NCI-H524 treated with DMSO at 0.1 percent for 48 hours (cell line): ENCODE results near the gene MAD1L1.

Experiments used
- DNase-seq: peaks from one replicate; lab custom pipeline; 2025; lab: John Stamatoyannopoulos, UW

The MAD1L1 gene

DNA sequence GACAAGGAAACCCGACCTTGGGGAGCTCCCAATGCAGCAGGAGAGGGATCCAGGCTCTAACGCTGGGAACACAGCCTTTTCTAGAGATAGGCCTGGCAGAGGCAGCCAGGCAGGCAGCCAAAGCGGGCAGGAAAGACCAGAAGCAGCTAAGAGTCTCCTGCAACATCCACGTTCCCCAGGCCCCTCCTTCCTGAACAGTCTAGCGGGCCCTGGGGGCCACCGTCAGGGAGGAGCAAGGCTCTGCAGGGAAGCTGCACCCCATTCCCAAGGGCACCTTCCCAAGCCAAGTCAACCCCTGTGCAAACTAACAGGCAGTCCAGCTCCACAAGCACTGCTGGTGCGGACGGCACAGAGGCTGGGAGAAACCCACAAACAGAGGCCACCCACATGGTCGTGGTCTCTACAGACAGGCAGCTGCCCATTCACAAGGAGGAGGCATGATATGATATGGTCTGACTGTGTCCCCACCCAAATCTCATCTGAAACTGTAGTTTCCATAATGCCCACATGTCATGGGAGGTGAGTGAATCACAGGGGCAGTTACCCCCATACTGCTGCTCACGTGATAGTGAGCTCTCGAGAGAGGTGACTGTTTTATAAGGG lies 115.7 kb downstream of the MAD1L1 start:
- DNase-seq: no peak

DNA sequence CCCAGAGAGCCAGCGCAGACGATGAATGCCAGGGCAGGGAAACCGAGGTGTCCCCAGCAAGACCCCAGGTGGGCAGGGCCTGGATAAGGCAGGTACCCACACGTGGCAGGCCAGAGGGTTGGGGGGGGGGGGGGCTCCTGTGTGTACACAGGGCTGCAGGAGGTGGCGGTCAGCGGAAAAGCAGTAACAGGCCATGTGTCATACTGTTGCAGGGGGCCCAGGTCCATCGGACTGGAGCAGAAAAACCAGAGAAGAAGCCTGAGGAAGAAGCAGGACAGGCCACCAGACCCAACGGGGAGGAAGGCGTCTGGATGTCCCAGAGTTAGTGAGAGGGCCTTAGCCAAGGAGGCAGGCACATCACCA lies 116.3 kb downstream of the MAD1L1 start:
- DNase-seq: no peak

GRCh38 chr7:2115760-2116447 lies 116.8 kb downstream of the MAD1L1 start:
- no peak for DNase-seq

GRCh38 chr7:2114926-2115759 lies 117.6 kb downstream of the MAD1L1 start:
- no peak for DNase-seq

- DNase-seq: no peak
Observed at GRCh38 chr7:2114052-2114451, 118.7 kb downstream of the MAD1L1 start.

DNA sequence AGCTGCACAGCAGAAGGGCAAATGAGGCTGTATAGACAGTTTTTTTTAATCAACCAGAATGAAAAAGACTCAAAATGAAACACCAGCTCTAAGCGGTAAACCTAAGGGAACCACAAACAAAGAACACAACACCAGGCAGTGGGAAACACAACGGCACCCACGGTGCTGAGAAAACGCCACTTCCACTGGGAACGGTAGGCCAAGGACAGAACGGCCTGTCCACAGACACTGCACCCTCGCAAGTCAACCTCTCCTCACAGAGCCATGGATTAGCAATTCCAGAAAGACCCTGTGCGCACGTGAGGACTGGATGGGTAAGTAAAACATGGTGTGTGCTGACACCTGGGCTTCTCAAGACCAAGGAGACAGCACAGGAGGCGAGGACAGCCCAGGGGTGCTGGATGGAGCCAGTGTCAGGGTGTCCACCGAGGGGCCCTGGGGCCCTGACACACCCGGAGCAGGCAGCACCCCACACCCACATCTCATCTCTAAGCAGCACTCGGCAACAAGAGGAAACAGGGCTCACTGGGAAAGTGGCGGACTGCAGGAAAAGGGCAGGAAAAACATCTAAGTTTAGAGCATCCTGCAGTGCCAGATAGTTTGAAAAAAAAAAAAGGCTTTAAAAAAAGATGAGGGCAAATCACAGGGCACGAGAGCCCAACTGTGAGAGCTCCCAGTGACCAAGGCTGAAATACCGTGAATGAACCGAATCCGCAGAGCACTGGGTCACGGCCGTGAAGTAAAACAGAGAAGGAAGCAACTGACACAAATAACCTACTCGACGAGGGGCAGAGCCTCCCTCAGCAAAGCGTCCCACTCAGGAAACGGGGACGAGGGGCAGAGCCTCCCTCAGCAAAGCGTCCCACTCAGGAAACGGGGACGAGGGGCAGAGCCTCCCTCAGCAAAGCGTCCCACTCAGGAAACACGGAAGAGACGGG lies 120.2 kb downstream of the MAD1L1 start:
- no peak for DNase-seq

DNA sequence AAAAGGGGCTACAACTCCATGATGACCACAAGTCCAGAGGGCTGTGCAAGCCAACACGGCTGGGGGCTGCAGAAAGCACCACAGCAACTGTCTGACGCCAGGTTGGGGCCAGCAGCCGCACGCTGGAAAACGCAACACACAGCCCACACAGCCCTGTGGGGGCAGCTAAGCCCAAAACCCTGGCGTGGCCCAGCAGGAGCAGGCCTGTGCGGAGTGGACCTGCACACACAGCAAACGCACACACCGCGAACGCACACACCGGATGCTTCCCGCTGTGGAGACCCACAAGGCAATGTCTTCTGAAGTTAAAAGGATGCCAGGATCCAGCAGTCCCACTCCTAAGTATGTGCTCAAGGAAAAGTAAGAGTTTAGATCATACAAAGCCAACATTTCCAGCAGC lies 121.2 kb downstream of the MAD1L1 start:
- no peak for DNase-seq

GRCh38 chr7:2110610-2111396 lies 121.9 kb downstream of the MAD1L1 start:
- DNase-seq: no peak

GRCh38 chr7:2109936-2110609 lies 122.7 kb downstream of the MAD1L1 start:
- peak; percentile 96 for DNase-seq

- DNase-seq: no peak
Observed at GRCh38 chr7:2109251-2109872, 123.4 kb downstream of the MAD1L1 start.

DNA sequence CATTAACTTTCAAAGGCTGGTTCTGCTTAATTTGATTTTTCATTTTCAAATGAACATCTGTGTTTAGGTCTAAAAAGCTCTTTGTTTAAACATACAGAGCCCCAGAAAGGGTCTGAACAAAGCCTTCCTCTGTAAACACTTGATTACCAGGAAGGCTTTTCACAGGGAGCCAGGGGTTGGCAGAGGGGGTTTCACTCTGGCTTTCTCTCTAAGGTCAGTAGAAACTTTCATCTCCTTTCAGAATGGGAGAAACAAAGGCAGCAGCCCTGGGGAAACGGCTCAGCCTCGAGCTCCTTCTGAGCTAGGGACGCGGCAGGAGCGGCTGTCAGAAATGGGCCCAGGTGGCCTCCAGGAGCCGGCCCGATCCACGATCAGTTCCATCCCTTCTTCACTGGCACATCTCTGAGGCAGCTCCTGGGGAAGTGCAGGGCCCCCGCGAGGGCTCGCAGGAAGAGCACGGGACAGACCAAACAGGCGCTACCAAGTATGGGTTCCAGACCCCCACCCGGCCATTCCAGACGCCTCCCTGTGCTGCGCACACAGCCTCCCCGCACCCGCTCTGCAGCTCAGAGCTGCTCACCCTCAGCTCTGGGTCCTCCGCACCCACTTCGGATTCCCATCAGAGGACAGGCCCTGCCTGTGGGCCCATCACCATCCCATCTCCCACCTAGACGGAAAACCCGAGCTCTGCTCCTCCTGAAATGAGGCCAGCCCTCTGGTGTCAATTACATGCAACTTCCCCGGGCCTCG lies 124.1 kb downstream of the MAD1L1 start:
- no peak for DNase-seq

GRCh38 chr7:2108071-2108455 lies 124.7 kb downstream of the MAD1L1 start:
- no peak for DNase-seq

DNA sequence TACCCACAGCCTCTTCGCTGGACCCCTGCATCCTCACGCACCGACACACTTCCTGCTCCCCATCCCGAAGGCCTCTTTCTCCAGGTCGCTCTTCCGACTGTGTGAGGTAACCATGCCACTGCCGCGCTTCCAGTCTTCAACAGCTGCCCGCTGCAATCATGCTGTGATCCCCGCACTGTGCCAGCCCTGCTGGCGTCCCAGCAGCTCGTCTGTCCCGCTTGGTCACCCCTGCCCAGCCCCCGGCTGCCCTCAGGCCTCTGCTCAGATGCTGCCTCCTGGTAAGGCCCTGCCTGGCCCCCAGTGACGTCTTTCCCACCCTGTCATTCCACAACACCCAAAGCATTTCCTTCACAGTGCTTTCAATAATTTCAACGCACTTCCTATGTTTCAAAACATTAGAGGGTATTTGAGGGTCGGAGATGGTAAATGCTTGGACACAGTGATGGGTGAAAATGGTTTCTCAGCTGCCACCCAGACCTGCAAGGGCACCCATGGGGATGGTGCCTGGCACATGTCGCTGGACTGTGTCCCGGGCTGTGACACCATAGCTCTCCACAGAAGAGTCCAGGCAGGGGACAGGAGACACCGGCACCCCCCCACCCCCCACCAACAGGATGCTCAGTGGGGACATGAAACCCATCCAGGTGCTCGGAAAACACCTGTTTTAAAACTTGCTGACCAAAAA lies 125.2 kb downstream of the MAD1L1 start:
- no peak for DNase-seq

- DNase-seq: no peak
Observed at GRCh38 chr7:2106924-2107323, 125.8 kb downstream of the MAD1L1 start.

DNA sequence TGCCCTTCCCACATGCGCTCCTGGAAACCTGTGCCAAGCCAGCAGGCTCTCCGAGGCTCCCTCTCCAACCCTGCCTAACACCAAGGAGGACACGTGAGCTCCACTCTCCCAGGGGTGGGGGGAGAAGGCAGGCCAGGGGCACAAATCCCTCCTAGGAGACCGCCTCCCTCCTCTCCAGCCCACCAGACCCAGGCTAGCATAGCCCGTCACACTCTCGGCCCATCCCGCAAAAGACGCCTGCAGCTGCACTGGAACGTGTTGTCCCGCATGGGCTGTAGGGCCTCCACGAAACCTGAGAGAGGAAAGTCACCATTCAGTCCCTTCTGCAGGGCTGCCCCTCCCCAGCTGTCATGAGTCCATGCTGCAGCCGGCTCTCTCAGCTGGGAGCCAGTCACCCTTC lies 126.3 kb downstream of the MAD1L1 start:
- DNase-seq: no peak

DNA sequence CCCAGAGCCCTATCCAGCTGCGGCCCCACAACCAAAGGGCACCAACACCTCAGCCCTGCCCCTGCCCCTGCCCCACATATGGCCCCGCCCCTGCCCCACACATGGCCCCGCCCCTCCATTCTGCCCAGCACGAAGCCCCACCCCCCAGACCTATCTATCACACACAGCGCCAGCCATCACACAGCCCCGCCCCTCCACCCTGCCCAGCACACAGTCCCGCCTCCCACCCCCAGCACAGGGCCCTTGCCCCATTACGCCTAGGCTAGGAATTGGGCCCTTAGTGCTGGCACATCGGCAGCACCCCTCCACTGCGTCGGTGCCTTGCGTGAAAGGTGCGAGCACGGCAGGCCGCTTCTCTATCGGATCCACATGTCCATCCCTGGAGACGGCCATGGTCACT lies 126.8 kb downstream of the MAD1L1 start:
- no peak for DNase-seq

- DNase-seq: no peak
Observed at GRCh38 chr7:2105280-2105679, 127.5 kb downstream of the MAD1L1 start.

DNA sequence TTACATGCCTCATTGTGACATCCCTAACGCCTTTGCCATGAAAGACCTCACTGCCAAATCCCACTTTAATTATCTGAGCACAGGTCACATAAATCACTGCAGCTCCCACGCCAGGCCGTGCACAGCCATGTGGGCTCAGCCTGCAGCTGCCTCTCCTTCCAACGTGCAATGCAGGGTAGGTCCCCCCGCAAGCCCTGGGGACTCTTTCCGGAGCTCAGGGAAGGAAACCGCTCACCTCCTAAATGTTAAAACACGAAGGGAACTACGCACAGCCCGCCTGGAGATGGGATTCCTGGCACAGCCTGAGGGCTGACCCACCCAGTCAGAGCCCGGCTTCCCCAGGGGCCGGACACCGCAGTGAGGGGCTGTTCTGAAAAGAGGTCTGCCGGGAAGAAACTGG lies 128.0 kb downstream of the MAD1L1 start:
- DNase-seq: no peak
